SK-N-SH treated with all-trans-retinoic acid at 6 μM for 48 hours (cell line): ENCODE measurements around the gene AQP3.
"Not testable (repeated sequence)": the region's sequence is repeated elsewhere in the genome, so short reads cannot be mapped to it uniquely, and the experiment has no call there.

Experiments used
- ARNTL ChIP-seq: fragments of 450-650 bp; formaldehyde crosslinking; IDR thresholded peaks from 2 replicates; pipeline ENCODE4 v1.5.0; 2020; ENCODE audit warnings: low read depth, mild to moderate bottlenecking, moderate library complexity, borderline replicate concordance
- GLIS3 ChIP-seq: fragments of 250-450 bp; sonication (Bioruptor Pico); IDR thresholded peaks from 2 replicates; pipeline ENCODE4 v1.5.0; 2020; ENCODE audit warnings: mild to moderate bottlenecking, moderate library complexity
- TCF4 ChIP-seq: fragments of 250-450 bp; sonication (Bioruptor Pico); IDR thresholded peaks from 2 replicates; pipeline ENCODE4 v1.8.0; 2021; ENCODE audit warnings: mild to moderate bottlenecking, moderate library complexity, borderline replicate concordance
- TOX ChIP-seq: fragments of 250-450 bp; sonication (Bioruptor Pico); IDR thresholded peaks from 2 replicates; pipeline ENCODE4 v1.8.0; 2021; ENCODE audit warnings: mild to moderate bottlenecking, moderate library complexity, borderline replicate concordance
- ZC3H10 ChIP-seq: fragments of 250-450 bp; sonication (Bioruptor Pico); IDR thresholded peaks from 2 replicates; pipeline ENCODE4 v1.5.1; 2021; ENCODE audit warnings: mild to moderate bottlenecking, moderate library complexity
- ZNF70 ChIP-seq: fragments of 450-650 bp; formaldehyde crosslinking; IDR thresholded peaks from 2 replicates; pipeline ENCODE4 v1.5.0; 2020; ENCODE audit warnings: mild to moderate bottlenecking, moderate library complexity
- ZNF8 ChIP-seq: fragments of 450-650 bp; formaldehyde crosslinking; IDR thresholded peaks from 2 replicates; pipeline ENCODE4 v1.5.0; 2020; ENCODE audit warnings: mild to moderate bottlenecking, moderate library complexity
- TF ChIP-seq, protein P1 (sequence below): fragments of 250-450 bp; sonication (Bioruptor Pico); IDR thresholded peaks from 2 replicates; pipeline ENCODE4 v1.5.0; 2020; ENCODE audit warnings: mild to moderate bottlenecking, moderate library complexity

DNA sequence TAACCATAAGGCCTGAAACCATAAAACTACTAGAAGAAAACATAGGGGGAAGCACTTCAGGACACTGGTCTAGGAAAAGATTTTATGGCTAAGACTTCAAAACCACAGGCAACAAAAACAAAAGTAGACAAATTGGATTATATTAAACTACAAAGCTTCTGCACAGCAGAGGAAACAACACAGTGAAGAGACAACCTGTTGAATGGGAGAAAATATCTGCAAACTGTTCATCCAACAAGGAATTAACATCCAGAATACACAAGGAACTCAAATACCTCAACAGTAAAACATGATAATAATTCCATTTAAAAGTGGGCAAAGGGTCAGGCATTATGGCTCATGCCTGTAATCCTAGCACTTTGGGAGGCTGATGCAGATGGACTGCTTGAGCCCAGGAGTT lies 37.9 kb upstream of the AQP3 start:
- TF ChIP-seq ARNTL (CRISPR knock-in tag); ZNF70 (CRISPR knock-in tag); TOX (CRISPR knock-in tag); ZC3H10 (CRISPR knock-in tag); GLIS3; TCF4 (CRISPR knock-in tag); ZNF8 (CRISPR knock-in tag): not testable (repeated sequence)
- TF ChIP-seq, protein P1, sequence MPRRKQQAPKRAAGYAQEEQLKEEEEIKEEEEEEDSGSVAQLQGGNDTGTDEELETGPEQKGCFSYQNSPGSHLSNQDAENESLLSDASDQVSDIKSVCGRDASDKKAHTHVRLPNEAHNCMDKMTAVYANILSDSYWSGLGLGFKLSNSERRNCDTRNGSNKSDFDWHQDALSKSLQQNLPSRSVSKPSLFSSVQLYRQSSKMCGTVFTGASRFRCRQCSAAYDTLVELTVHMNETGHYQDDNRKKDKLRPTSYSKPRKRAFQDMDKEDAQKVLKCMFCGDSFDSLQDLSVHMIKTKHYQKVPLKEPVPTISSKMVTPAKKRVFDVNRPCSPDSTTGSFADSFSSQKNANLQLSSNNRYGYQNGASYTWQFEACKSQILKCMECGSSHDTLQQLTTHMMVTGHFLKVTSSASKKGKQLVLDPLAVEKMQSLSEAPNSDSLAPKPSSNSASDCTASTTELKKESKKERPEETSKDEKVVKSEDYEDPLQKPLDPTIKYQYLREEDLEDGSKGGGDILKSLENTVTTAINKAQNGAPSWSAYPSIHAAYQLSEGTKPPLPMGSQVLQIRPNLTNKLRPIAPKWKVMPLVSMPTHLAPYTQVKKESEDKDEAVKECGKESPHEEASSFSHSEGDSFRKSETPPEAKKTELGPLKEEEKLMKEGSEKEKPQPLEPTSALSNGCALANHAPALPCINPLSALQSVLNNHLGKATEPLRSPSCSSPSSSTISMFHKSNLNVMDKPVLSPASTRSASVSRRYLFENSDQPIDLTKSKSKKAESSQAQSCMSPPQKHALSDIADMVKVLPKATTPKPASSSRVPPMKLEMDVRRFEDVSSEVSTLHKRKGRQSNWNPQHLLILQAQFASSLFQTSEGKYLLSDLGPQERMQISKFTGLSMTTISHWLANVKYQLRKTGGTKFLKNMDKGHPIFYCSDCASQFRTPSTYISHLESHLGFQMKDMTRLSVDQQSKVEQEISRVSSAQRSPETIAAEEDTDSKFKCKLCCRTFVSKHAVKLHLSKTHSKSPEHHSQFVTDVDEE = not testable (repeated sequence)
